Fibroblast of skin of right quadriceps (primary cell): ENCODE data around the gene CDC42.
"Not testable (repeated sequence)": the region's sequence is repeated elsewhere in the genome, so short reads cannot be mapped to it uniquely, and the experiment has no call there.

Experiments used
- DNase-seq: peaks from one replicate; pipeline ENCODE4 v3.0.0-alpha.2; 2013

The CDC42 gene

DNA sequence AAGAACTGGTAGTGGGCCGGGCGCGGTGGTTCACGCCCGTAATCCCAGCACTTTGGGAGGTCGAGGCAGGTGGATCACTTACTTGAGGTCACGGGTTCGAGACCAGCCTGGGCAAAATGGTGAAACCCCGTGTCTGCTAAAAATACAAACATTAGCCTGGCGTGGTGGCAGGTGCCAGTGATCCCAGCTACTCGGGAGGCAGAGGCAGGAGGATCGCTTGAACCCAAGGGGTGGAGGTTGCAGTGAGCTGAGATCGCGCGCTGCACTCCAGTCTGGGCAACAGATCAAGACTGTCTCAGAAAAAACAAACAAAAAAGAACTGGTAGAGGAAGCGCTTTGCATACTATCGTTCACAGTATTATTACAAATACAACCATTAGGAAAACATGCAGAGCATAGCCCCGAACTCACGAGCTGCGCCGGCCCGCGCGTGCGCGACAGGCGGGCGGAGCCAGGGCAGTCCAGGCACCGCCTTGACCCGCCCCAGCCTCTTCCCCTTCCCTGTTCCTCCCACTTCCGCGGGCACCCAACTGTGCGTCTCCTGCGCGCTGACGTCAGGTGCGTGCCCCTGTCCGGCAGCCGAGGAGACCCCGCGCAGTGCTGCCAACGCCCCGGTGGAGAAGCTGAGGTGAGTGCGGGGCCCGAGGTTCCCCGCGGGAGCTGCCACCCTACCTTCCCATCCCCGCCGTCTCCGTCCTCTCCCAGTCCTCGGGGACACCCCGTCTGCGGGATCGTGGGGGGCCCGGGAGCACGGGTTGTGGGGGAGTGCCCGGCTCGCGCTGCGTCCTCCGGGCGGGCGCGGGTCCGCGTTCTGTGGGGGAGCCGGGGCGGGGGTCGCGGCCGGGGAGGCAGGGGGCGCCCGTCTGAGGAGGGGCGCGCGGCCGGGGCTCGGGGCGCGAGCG lies at the start of gene CDC42:
Gene CDC42 (plus strand): TSS at position 595 of the 902 bp plus-strand sequence. CDS start 25,770 bp downstream, outside the sequence.
- peak; percentile 96 for DNase-seq

DNA sequence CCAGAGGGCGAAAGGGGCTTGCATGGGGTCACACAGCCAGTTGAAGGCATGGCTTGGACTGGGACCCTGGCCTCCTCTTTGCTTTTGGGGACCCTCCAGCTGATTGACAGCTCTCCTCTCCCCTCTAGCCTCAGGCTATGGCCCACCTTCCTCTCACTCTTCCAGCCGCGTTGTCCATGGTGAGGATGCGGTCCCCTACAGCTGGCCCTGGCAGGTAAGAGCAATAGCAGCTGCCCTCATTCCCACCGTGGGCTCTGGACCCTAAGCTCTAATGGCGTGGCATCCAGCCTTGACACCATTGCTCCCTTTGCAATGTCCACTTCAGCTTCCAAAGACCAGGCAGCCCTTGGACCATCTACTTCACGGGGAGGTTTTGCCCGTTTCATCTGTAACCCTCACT lies 49.6 kb upstream of the CDC42 start:
- not testable (repeated sequence) for DNase-seq

DNA sequence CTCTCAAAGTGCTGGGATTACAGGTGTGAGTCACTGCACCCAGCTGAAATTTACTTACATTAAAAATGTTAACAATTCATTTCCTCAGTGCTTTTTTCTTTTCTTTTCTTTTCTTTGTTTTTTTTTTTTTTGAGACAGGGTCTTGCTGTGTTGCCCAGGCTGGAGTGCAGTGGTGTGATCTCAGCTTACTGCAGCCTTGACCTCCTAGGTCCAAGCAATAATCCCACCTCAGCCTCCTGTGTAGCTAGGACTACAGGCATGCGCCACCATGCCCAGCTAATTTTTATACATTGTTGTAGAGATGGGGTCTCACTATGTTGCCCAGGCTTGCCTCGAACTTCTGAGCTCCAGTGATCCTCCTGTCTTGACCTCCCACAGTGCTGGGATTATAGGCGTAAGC lies 48.5 kb upstream of the CDC42 start:
- not testable (repeated sequence) for DNase-seq

DNA sequence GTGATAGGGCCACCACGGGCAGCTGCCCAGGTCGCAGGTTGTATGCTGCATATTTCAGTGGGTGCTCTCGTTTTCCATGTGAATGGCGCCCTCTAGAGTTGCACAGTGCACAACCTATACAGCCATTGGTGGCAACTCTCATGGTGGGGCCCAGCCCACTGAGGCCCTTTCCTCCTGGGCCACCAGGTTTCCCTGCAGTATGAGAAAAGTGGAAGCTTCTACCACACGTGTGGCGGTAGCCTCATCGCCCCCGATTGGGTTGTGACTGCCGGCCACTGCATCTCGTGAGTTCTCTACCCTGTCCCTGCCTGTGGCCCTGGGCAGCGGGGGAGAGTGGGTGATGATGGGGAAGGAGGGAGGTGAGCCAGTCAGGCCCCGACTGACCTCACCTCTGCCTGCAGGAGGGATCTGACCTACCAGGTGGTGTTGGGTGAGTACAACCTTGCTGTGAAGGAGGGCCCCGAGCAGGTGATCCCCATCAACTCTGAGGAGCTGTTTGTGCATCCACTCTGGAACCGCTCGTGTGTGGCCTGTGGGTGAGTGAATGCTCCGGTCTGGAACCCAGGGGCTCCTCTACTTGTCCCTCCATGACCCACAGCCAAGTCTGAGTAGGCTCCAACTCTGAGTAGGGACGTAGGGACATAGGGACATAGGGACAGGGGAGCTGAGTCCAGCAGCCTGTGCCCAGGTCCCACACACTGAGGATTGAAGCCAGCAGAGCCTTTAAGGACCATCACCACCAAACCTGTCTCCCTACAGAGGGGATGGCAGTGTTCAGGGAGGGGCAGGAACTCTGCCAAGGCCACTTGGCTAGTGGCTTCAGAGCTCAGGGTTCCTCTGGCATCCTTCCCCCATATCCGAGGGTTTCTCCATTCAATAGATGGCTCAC lies 47.0 kb upstream of the CDC42 start:
- peak; percentile 13 for DNase-seq

GRCh38 chr1:22006736-22007135 lies 45.8 kb upstream of the CDC42 start:
- not testable (repeated sequence) for DNase-seq

GRCh38 chr1:22007262-22007661 lies 45.2 kb upstream of the CDC42 start:
- not testable (repeated sequence) for DNase-seq

DNA sequence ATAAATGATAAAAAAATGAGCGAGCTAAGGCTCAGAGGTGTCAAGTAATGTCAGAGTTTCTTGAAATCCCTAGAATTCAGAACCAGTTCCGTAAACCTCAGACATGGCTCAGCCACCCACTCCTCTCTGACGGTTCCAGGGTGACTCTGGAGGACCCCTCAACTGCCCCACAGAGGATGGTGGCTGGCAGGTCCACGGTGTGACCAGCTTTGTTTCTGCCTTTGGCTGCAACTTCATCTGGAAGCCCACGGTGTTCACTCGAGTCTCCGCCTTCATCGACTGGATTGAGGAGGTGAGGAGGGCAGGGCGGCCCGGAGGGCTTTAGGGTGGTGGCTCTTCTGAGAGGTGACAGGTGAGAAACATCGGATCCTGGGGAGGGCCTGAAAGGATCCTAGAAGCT lies 42.9 kb upstream of the CDC42 start:
- not testable (repeated sequence) for DNase-seq

GRCh38 chr1:22012752-22013151 lies 39.8 kb upstream of the CDC42 start:
- DNase-seq = not testable (repeated sequence)

GRCh38 chr1:22014575-22015206 lies 37.8 kb upstream of the CDC42 start:
- DNase-seq = not testable (repeated sequence)

GRCh38 chr1:22018583-22019559 lies 33.6 kb upstream of the CDC42 start:
- DNase-seq = peak; percentile 94

DNA sequence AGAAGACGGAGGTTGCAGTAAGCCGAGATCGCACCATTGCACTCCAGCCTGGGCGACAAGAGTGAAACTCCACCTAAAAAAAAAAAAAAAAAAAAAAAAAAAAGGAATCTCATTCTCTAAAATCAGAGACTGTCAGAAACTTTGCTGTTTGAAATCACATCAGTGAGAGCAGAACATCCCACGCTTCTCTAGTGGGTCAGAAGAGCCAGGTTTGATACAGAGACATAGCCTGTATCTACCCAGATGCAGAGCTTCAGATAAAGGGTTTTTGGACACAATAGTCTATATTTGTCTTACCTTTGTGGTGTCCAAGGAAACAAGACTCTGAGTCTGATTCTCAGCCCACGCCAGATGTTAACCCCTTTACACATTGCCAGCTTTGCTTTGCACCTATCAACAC lies 31.4 kb upstream of the CDC42 start:
- no peak for DNase-seq

DNA sequence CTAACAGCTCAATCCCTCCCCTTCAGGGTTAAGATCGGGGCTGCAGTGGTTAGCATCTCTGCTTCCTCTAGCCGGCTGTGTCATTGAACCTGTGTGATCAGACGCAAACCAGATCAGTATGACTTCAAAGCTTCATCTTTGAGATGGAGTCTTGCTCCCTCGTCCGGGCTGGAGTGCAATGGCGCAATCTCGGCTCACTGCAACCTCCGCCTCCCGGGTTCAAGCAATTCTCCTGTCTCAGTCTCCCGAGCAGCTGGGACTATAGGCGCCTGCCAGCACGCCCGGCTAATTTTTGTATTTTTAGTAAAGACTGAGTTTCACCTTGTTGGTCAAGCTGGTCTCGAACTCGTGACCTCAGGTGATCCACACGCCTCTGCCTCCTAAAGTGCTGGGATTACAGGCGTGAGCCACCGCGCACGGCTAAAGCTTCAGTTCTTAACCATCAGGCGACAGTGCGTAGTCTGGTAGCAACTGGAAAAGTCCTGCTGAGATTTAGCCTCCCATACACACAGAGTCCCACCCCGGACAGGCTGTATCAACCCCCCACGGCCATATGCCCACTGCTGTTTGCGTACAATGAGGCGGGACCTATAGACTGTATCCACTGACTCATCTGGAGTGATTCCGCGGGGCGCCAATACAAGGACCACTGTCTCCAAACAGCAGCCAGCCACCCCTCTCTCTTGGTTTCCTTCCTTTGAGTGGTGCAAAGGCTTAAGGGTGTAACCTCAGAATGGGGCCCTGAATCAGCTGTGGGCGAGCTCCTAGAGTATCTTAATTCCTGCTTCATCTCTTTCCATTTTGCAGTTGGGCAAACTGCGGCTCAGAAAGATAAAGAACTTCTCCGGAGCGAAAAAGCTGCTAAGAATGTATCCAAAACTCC lies 27.8 kb upstream of the CDC42 start:
- DNase-seq = peak; percentile 90

DNA sequence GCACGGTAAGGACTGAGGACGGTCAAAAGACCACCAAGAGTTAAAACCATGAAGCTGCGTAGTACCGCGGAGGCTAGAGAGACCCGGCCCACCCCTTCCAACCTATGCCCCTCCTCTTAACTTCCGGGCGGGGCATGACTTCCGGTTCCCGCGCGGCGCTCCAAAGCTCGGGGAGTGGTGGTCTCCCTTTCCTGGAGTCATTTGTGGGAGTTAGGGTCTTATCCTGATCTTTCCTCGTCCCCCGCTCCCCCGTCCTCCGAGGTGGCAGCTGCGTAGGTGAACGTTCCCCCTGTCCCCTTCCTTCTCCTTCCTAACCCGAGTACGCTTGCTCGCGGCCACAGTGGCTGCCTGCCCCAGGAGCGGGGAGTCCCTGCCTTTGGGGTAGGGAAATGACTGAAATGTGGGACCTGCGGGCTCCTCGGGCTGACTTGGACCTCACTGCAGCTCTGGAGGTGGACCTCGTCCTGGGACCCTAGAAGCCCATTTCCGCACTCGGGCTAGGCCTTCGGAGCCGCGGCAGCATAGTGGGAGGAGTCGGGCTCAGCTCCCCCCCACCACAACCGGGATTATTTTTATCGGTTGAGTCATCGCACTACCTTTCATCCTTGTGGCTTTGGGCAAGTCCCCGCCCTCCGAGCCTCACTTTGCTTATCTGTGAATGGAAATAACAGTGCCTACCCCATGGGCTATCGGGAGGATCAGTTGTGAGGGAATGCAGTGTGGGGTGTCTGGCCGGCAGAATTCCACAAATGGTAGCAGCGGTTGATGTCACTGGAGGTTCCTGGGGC lies 26.9 kb upstream of the CDC42 start:
- DNase-seq = peak; percentile 87

GRCh38 chr1:22026924-22027289 lies 25.6 kb upstream of the CDC42 start:
- no peak for DNase-seq

DNA sequence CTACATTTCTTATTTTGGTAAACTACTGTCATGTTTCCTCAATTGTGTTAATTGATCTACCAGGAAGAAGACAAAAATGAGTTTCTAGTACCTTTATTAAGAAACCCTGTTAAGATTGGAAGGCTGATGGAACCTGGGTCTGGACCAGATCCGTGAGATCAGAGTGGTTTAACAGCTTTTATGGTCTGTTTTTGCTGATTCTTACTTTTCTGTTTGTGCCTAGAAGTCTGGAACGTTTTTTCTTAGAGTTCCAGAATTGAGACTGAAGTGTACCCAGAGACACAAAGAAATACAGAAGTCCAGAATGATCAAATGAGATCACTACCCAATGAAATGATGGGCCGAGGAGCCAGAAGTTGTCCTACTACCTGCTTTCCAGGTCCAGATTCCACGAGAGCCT lies 22.5 kb upstream of the CDC42 start:
- DNase-seq = no peak

DNA sequence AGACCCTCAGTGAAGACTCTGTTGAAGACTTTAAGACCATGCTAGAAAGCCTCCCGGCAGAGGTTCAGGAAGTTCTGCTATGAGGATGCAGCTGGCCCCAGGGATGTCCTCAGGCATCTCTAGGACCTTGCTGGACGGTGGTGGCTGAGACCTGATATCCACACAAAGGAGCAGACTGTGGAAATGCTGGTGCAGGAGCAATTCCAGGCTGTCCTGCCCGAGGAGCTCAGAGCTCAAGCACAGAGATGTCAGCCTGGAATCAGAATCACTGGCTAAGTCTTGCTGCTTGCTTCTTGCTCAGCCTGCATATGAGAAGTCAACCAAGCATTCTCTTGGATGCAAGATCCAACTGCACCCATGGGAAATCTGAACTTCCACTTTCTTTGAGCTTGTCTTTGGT lies 22.0 kb upstream of the CDC42 start:
- no peak for DNase-seq

DNA sequence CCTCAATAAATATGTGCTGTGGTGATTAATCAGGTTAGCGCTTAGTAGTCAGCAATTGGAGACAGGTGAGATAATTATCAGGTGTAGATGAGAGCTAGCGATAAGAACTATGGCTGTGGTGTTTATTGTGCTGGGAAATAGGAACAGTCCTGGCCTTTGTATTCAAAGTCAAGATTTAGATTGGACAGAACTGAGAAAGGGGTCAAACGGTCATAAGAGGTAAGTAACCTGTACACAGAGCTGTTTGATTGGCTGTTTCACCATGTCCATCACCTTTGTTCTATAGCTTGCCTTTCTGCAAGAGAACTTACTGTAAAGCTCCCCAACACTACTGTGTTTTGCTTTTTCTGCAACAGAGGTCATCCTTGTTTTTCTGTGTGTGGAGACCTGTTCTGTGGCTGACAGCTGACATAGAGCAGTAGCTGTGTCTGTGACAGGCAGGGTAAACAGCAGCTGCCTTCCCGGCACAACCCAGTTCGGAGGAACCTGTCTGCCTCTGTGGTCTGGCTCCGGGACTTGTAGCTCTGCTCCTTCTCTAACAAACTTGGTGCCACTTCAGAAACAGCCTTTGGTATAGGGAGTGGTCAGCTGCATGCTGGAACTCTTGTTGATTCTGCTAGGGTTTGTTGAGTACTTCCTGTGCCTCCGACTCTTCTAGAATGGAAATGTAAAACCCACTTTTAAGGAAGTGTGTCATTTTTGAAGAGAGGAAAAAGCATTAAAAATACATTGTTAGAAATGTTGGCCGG lies 21.1 kb upstream of the CDC42 start:
- no peak for DNase-seq

- not testable (repeated sequence) for DNase-seq
Measured at GRCh38 chr1:22034834-22035233, 17.7 kb upstream of the CDC42 start.

DNA sequence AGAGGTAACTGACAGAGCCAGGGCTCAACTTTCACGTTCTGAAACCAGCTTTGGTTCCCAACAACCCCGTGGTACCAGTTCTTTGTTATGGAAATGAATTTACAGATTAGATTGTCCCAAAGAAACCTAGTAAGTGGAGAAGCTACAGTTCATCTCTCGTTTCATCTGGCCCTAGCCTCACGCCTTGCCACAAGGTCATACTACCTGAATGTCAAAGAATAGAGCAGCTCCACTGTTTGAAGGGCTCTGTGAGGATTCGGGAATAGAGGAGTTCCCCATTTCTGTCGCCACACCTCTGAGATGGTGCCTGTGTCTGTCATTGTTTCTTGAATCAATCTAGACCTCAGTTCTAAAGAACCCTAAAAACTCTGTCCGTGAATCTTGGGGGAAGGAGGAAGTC lies 15.0 kb upstream of the CDC42 start:
- DNase-seq = no peak
